Brain microvascular endothelial cell (primary cell): Measurements from ENCODE around the gene CLCF1.
A peak's percentile ranks its signal among the peaks of the same experiment; 100 is the strongest.

Experiments used
- DNase-seq: peaks from one replicate; pipeline ENCODE4 v3.0.0-alpha.2; 2020
- H3K27ac ChIP-seq: fragments of 250-450 bp; sonication (Bioruptor Pico); 2 replicates; pipeline ENCODE4 v1.5.1; 2020; ENCODE audit warnings: mild to moderate bottlenecking, moderate library complexity
- H3K27me3 ChIP-seq: fragments of 250-450 bp; sonication (Bioruptor Pico); replicated peaks from 2 replicates; pipeline ENCODE4 v1.5.1; 2020; ENCODE audit warnings: mild to moderate bottlenecking
- H3K36me3 ChIP-seq: fragments of 250-450 bp; sonication (Bioruptor Pico); replicated peaks from 2 replicates; pipeline ENCODE4 v1.5.1; 2020; ENCODE audit warnings: mild to moderate bottlenecking
- H3K4me3 ChIP-seq: 2 replicates; pipeline ENCODE4 v1.5.1; 2011; ENCODE audit warnings: low read depth, mild to moderate bottlenecking, control low read depth, low read length, moderate library complexity
- in situ Hi-C: cut with HindIII; loops from 2 replicates; pipeline ENCODE4 v1.10.0; 2017; ENCODE audit warnings: low sequenced_read_pairs, low pct_ligation_motif_present
- TF ChIP-seq, protein P1 (sequence below): IDR thresholded peaks from 2 replicates; pipeline ENCODE4 v1.5.1; 2011; ENCODE audit warnings: low read depth, mild to moderate bottlenecking, moderate library complexity, low read length, control low read depth, inconsistent platforms; ENCODE audit errors: missing control alignments

CLCF1 gene

DNA sequence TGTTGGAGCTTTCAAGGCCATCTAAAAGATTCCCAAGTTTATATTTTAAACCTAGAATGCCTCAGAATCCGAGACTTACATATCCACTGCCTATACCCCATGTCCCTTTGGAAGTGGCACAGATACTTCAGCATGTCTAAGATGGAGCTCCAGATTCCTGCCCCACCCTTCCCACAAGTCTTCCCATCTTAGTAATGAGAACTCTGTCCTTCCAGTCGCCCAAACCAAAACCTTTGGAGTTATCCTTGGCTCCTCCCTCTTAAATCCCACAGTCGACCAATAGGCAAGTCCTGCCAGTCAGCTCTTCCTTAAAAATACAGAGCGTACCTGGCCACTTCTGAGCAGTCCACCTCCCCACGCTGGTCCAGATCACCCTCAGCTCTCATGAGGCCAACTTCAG lies 24.4 kb downstream of the CLCF1 start:
- in situ Hi-C loops: no loop called here
- Histone ChIP-seq H3K4me3 (no peak overlapping the region), H3K36me3 (no peaks in the 10 kb centered on the region), H3K27ac (no peak overlapping the region), H3K27me3 (no peaks in the 10 kb centered on the region)
- TF ChIP-seq, protein P1, sequence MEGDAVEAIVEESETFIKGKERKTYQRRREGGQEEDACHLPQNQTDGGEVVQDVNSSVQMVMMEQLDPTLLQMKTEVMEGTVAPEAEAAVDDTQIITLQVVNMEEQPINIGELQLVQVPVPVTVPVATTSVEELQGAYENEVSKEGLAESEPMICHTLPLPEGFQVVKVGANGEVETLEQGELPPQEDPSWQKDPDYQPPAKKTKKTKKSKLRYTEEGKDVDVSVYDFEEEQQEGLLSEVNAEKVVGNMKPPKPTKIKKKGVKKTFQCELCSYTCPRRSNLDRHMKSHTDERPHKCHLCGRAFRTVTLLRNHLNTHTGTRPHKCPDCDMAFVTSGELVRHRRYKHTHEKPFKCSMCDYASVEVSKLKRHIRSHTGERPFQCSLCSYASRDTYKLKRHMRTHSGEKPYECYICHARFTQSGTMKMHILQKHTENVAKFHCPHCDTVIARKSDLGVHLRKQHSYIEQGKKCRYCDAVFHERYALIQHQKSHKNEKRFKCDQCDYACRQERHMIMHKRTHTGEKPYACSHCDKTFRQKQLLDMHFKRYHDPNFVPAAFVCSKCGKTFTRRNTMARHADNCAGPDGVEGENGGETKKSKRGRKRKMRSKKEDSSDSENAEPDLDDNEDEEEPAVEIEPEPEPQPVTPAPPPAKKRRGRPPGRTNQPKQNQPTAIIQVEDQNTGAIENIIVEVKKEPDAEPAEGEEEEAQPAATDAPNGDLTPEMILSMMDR: no peak
- DNase-seq: no peak

DNA sequence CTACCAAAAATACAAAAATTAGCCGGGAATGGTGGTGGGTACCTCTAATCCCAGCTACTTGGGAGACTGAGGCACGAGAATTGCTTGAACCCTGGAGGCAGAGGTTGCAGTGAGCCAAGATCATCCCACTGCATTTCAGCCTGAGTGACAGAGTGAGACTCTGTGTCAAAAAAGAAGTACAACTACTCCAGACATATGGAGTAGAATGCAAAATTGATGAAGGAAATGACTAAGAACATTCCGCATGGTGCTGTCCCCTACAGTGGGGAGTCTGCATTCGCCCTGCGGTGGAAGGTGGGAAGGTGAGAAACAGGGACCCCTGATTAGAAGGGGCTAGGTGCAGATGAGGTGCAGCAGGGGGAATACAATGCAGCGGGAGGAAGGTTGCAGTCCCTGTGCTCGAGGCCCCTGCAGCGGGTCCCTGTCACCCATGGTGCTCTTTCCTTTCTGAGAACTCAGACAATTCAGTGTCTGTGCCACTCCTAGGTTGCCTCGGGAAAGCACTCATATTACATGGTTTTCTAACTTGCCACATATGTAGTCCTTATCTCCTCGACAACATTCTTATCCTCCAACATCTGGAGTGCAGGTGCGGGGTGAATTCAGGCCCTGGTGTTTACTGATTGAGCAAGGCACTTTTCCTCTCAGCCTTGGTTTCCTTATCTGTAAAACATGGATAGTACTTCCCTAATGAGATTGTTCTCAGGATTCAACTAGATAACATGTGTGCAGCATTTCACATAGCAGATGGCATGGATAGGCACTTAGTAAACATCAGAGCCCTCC lies 25.2 kb downstream of the CLCF1 start:
- TF ChIP-seq, protein P1: no peak
- no peaks in the 10 kb centered on the region for H3K27me3 ChIP-seq
- no peak for DNase-seq
- in situ Hi-C loops: no loop called here
- H3K27ac ChIP-seq: peak overlapping the region; percentile 32
- H3K4me3 ChIP-seq: no peak overlapping the region
- no peaks in the 10 kb centered on the region for H3K36me3 ChIP-seq

DNA sequence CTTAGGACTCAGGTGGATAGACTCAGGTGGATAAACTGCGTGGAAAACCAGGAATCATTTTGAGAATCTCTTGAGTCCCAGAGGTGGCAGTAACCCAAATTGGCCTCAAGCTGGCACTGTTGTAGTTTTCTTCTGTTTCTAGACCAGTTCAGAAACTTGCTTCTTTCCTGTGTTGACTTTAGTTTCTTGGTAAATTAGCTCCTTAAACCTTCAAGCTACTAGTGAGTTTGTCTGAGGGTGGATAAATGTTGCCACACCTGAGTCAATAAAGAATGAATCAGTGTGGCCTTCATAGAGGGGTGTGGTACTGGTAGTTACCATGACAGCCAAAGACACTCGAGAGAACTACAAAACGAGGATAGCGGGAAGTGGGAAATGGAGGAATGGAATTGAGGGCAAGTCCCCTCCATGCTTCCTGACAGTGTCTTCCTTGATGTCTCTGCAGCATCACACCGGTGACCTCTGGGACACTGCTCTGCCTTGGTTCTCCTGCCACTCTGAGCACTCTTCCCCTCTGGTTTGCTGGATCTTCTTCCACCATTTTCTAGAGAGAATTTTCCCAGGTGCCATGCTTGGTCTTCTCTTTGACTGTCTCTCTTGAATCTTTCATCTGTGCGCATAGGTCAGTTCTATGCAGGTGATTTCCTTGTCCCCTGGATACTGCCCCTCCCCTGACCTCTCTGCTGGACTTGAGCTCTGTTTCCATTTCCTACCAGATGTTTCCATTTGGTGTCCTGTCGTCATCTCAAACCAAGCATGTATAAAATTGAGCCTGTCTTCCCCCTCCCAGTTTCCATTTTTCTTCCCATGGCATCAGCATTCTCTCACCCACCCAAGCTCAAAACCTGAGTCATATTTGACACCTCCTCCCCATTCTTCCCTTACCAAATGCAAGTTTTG lies 27.2 kb downstream of the CLCF1 start:
- Histone ChIP-seq H3K27ac (no peak overlapping the region), H3K27me3 (no peaks in the 10 kb centered on the region), H3K36me3 (no peaks in the 10 kb centered on the region), H3K4me3 (no peak overlapping the region)
- DNase-seq: peak; percentile 27
- in situ Hi-C loops: no loop called here
- TF ChIP-seq, protein P1: peak; percentile 89

DNA sequence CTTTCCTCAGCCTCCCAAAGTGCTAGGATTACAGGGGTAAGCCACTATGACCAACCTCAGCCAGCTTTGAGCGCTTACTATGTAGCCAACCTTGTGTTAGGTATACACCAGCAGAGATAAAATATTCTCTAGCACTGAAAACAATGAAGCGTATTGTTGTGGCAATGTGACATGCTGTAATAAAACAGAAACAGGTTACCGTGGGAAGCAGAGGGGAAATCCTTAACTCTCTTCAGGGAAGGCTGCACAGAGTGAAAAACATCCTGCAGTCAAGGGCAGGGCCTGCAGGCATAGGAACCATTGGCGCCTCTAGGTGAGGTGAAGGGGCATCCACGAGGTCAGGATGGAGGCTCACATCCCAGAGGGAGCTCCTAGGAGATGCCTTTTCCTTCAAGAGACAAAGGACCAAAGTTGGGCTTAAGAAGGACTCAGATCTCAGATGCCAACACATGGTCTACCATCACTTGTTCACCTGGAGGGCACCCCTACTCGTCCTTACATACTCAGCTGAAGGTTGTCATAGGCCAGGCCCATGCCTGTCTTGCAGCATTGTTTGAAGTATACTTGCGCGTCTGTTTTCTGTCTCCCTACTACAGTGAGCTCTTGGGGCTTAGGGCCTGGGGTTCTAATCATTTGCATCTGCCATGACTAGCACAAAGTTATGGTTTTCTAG lies 28.0 kb downstream of the CLCF1 start:
- Histone ChIP-seq H3K4me3 (no peak overlapping the region), H3K27me3 (no peaks in the 10 kb centered on the region), H3K27ac (no peak overlapping the region), H3K36me3 (no peaks in the 10 kb centered on the region)
- no peak for DNase-seq
- in situ Hi-C loops: no loop called here
- TF ChIP-seq, protein P1: no peak

DNA sequence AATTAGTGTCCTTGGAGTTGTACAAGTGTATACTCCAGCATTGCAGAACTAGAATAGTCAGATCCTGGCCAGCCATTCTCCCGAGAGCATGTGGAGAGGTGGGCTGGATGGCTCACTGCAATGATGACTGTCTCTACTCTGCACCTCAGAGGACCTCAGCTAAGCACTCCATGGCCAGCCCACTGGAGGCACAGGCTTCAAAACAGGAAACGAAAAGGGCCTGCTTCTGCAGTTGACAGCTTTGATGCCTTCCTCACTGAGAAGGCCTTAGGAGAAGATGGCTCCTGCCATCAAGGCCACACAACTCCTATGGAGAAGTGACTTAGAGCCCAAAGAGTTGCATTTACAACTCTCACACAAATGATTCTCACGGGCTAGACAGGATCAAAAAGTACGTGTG lies 29.1 kb downstream of the CLCF1 start:
- in situ Hi-C loops: no loop called here
- DNase-seq: no peak
- TF ChIP-seq, protein P1: no peak
- Histone ChIP-seq H3K36me3 (no peaks in the 10 kb centered on the region), H3K4me3 (no peak overlapping the region), H3K27ac (no peak overlapping the region), H3K27me3 (no peaks in the 10 kb centered on the region)
